AG08396 (cell line): Measurements from ENCODE around the gene NEUROD4.
"Not testable (repeated sequence)": the region's sequence is repeated elsewhere in the genome, so short reads cannot be mapped to it uniquely, and the experiment has no call there.

Source experiments
- DNase-seq: peaks from one replicate; pipeline ENCODE4 v3.0.0; 2012; ENCODE audit warnings: low spot score, mixed read lengths

Gene NEUROD4

GRCh38 chr12:55019784-55020183 is at the start of gene NEUROD4:
Gene NEUROD4, plus strand, starts transcription at chr12:55019974. Its CDS starts 6,466 bp downstream, at chr12:55026440.
- peak; percentile 68 for DNase-seq

GRCh38 chr12:54970741-54971140 is 49.0 kb upstream of the NEUROD4 start:
- no peak for DNase-seq

DNA sequence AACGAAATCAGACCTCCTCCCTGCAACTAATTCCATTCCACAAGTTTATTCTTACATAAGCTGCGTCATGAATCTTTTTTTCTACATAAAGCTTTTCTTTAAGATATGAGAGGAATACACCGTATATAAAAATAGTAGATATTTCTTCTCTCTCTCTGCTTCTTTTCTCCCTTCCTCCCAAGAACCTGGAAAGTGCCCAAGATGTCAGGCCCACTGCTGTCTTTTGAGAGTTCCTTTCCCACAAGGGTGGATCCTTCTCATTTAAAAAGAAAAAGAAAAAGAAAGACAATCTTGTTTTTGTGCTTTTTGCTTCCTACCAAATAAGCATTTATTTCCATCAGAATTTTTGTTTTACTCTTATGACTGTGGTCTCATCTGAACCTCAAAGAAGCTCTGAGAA is 46.2 kb upstream of the NEUROD4 start:
- DNase-seq, result no peak

DNA sequence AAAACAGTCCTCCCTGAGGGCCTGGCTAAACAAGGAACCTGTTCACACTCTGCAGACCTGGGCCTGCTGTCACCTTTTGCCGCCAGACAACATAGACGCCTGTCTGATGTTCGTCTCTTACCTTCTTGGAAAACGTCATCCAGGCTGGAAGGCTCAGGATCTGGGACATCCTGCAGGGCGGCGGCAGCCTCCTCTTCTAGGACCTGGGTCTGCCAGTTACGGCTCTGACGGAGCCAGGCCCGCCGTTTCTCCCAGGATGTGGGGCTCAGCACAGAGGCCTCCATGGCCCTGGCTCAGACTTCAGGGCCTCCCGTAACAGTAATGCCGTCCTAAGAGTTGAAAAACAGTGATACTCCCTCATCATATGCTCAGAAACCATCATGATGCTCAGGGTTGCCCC is 45.5 kb upstream of the NEUROD4 start:
- no peak for DNase-seq

- no peak for DNase-seq
These were observed 44.5 kb upstream of the NEUROD4 start for GRCh38 chr12:54975272-54975671.

GRCh38 chr12:54975875-54976274 is 43.9 kb upstream of the NEUROD4 start:
- DNase-seq, result no peak

- peak; percentile 37 for DNase-seq
These were observed 42.6 kb upstream of the NEUROD4 start for GRCh38 chr12:54977155-54977554.

- DNase-seq, result no peak
These were observed 41.9 kb upstream of the NEUROD4 start for GRCh38 chr12:54977857-54978256.

- no peak for DNase-seq
These were observed 39.4 kb upstream of the NEUROD4 start for GRCh38 chr12:54980341-54980740.

GRCh38 chr12:54981796-54982195 is 38.0 kb upstream of the NEUROD4 start:
- DNase-seq, result no peak

DNA sequence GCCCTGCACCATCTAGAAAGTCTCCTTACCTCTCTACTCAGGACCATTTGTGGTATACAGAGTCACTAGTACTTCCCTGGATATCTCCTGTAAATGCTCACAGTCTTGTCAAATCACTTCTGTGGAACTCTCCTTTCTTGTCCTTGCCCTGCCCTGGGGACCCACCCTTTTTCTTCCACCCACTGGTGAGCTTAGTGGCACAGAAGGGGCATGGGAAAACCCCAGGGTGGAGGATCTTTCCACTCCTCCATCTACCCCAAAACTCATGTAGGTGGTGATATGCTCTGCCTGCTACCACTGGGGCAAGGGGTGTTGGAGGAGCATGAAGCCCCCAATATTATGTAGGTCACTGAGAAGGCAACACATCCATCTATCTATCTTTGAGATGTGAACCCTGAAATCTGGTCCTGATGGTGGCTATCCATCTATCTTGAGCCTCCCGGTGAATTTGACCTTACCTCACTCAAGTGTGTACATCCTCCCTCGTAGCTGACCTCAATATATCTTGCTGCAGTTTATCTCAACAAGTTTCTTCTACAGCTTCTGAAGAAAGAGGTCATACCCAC is 36.2 kb upstream of the NEUROD4 start:
- no peak for DNase-seq

- DNase-seq, result no peak
These were observed 35.0 kb upstream of the NEUROD4 start, which contains the start of gene TESPA1 for GRCh38 chr12:54984658-54985376. Gene TESPA1, minus strand, starts transcription at chr12:54984762. Its CDS starts 10,200 bp downstream, at chr12:54974562.

GRCh38 chr12:54986773-54987172 is 33.0 kb upstream of the NEUROD4 start:
- DNase-seq, result not testable (repeated sequence)

DNA sequence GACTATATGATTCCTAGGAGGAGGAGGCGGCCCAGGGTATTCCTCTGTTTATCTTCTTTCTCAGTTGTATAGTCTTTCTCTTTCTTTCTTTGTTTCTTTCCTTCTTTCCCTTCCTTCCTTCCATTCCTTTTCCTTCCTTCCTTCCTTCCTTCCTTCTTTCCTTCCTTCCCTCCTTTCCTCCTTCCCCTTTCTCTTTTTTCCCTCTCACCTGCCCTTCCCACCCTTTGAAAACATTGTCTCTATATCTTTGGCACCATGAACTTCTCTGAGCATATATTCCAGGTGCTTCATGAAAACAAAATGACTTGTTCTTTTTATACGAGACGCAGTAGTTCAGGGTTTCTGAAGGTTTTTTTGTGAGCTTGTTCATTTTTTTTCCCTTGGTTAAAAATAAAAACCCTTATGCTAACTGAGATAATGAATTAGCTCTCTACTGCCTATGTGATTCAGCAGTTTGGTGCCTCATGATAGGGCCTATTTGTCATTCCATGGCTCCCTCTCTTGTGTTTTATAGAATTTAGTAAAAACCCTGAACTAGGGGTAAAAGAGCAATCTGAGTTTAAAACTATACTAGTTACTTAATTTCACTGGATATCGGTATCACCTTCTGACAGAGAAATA is 32.1 kb upstream of the NEUROD4 start:
- no peak for DNase-seq

DNA sequence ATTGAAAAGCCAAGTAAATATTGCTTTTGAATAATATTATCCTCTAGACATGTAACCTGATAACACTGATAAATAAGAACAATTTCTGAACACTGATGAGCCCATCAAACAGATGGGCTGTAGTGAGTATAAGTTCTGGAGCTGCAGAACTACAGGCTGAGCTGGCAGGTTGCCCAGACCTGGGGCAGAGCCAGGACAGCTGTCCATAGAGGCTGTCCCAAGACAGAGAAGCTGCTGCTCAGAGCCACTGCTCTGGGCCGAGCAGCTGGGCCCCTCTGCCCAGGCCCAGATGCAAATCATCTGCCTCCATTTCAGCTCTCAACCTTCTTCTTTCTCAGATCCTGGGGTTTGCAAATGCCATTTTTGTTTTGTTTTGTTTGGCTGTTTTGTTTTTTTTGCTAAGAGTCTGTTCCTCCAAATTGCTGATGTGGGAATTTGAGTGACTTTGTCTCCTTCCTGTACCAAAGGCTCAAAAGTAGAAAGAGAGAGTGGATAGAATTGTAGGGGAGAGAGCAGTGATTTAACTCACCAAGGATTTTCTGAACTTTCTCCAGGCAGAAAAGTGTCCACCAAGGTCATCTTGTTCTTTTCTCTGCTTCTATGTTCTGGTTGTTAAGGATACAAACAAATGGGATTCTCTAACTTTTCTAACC is 31.2 kb upstream of the NEUROD4 start:
- DNase-seq, result no peak

DNA sequence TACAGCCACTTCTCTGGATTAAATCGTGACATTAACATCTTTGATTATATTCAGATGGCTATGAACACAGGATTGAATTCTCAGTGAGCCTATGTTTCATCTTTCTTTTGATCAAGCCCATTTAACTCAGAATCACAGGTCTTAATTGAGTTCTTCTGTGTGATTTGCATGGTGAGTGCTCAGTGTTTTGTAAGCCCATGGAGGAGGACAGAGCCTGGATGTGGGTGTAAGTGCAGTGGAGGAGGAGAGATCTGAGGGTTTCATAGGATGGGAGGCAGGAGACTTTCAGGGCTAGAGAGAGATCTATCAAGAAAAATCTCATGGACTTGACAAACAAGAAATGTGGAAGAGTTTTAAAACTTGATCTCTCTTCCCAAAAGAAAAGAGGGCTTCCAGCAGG is 29.9 kb upstream of the NEUROD4 start:
- DNase-seq, result no peak

DNA sequence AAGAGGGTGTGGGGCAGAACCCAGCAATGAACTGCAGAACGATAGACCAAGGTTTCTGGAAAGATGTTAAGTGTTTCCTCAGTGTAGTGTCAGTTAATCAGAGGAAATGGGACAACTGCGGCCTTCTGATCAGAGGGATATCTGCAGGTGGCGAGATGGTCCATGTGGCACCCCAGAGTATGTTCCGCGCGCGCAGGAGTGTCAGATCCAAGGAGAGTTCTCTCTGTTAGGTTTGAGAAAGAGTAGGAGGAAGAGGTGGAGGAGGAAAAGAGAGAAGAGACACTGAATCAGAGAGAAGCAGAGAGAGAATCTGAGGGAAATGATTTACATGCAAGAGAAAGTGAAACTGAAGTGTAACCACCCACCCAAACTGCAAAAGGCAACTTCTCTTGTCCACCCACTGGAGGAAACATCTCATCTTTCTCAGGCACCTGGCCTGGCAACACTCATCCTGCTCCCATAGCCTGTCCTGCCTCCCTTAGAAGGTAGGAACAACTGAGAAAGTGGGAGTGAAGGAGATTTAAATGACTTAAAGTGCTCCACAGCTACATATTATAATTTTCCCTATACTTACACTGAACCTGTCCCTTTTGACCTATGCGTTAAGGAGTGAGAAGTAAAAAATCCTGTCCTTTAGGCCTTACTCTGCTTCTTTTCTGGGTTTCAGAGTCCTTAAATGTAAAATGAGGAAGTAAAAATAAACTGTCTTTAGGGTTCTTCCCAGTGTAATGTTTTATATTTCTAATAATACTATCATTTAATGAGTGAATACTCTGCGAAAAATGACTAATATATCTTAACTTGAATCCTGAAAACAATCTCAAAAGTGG is 28.4 kb upstream of the NEUROD4 start:
- no peak for DNase-seq

GRCh38 chr12:54991991-54992375 is 27.8 kb upstream of the NEUROD4 start:
- DNase-seq, result no peak

GRCh38 chr12:54993181-54993835 is 26.5 kb upstream of the NEUROD4 start:
- DNase-seq, result peak; percentile 62

GRCh38 chr12:54996205-54996604 is 23.6 kb upstream of the NEUROD4 start:
- DNase-seq, result no peak

DNA sequence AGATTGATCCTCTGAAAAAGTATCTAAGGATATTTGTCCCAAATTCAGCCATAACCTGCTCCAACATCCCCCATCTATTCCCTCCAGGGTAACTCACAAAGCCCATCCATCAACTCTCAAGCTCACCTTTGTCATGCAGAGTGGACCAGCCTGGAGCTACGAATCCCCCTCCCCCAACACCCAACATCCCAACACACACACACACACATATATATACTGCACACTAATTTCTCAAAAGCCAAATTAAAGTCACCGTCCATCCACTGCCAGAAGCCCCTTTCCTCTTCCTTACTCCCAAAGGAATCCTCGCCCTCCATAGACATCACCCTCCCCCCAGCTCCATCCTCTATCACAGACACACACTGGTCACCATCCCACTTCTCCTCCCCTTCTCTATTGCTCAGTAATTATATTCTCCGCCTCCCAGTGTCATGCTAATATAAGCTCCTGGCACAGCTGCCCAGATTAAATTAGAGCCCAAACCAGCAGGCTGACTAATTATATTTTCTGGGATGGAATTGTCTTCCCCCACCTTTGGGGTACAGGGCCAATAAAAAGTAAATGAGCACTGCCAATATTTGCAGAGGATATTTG is 21.7 kb upstream of the NEUROD4 start:
- no peak for DNase-seq
